HUES6 (cell line): ENCODE measurements around the gene NKAIN2.

Source experiments
- H3K27ac ChIP-seq: 2 replicates; pipeline ENCODE4 v1.7.0; 2013; ENCODE audit warnings: low read depth, mild to moderate bottlenecking, low read length, inconsistent platforms
- H3K27me3 ChIP-seq: 2 replicates; pipeline ENCODE4 v1.6.1; 2013; ENCODE audit warnings: low read length; ENCODE audit not compliant: control insufficient read depth, insufficient read depth
- H3K36me3 ChIP-seq: 2 replicates; pipeline ENCODE4 v1.6.1; 2013; ENCODE audit warnings: low read length; ENCODE audit not compliant: control insufficient read depth, insufficient read depth
- H3K4me1 ChIP-seq: 2 replicates; pipeline ENCODE4 v1.6.1; 2013; ENCODE audit warnings: low read length; ENCODE audit not compliant: control insufficient read depth, insufficient read depth
- H3K4me3 ChIP-seq: 2 replicates; pipeline ENCODE4 v1.5.1; 2013; ENCODE audit warnings: low read depth, low read length
- H3K9ac ChIP-seq: one replicate; pipeline ENCODE4 v1.6.1; 2013; ENCODE audit warnings: mild to moderate bottlenecking, low read length
- H3K9me3 ChIP-seq: 2 replicates; pipeline ENCODE4 v1.6.1; 2013; ENCODE audit warnings: low read depth, low read length; ENCODE audit not compliant: control insufficient read depth, insufficient read depth

The NKAIN2 gene

GRCh38 chr6:124022641-124023040 is 219.0 kb downstream of the NKAIN2 start:
- Histone ChIP-seq H3K27ac (no peak overlapping the region), H3K36me3 (no peaks in the 10 kb centered on the region), H3K4me3 (no peak overlapping the region), H3K9ac (no peak overlapping the region), H3K4me1 (no peaks in the 10 kb centered on the region; the same call in 1 of the 2 replicates), H3K27me3 (no peaks in the 10 kb centered on the region), H3K9me3 (peaks cover 6% of the 10 kb centered on the region; the same call in 1 of the 2 replicates)

DNA sequence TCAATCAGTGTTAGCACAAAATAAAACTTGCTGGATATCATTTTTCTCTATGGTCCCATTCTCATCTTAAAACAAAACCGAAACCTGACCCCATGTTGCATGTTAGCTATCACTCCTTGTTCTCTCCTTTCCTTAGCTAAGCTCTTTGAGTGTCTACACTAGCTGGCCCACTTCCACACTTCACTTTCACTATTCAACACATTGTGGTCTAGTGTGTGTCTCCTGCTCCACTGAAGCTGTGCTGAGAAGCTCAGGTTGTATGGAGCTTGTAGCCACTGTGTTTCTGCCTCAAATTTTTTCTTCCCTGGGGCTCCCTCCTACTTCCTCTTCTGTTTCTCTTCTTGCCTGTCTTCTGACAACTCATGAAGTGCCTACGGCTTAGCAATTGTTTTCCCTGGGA is 223.0 kb downstream of the NKAIN2 start:
- H3K4me3 ChIP-seq = no peak overlapping the region
- no peaks in the 10 kb centered on the region for H3K36me3 ChIP-seq
- H3K4me1 ChIP-seq = no peaks in the 10 kb centered on the region; the same call in 1 of the 2 replicates
- H3K9ac ChIP-seq = no peak overlapping the region
- no peaks in the 10 kb centered on the region for H3K9me3 ChIP-seq
- H3K27me3 ChIP-seq = no peaks in the 10 kb centered on the region; the same call in 1 of the 2 replicates
- H3K27ac ChIP-seq = no peak overlapping the region

DNA sequence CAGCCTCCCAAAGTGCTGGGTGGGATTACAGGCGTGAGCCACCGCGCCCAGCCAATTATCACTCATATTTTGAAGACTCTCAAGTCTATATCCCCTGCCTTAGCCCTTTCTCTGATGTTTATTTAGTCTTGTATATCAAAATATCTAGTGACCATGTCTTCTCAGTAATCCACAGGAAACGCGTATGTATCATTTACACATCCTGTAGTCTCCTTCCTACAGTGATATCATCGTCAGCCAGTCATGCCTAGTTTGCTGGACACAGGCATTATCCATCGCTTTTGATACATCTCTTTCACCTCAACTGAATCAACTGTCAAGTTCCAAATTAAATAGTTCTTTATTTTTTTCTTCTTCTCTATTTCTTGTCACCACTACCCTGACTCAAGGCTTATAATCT is 223.7 kb downstream of the NKAIN2 start:
- Histone ChIP-seq H3K27ac (no peak overlapping the region), H3K9me3 (no peaks in the 10 kb centered on the region), H3K9ac (no peak overlapping the region), H3K4me1 (no peaks in the 10 kb centered on the region; the same call in 1 of the 2 replicates), H3K4me3 (no peak overlapping the region), H3K27me3 (no peaks in the 10 kb centered on the region; the same call in 1 of the 2 replicates), H3K36me3 (no peaks in the 10 kb centered on the region)

GRCh38 chr6:124028117-124028516 is 224.5 kb downstream of the NKAIN2 start:
- H3K36me3 ChIP-seq = no peaks in the 10 kb centered on the region
- H3K27ac ChIP-seq = no peak overlapping the region
- no peaks in the 10 kb centered on the region for H3K9me3 ChIP-seq
- no peaks in the 10 kb centered on the region; the same call in 1 of the 2 replicates for H3K27me3 ChIP-seq
- no peak overlapping the region for H3K4me3 ChIP-seq
- no peaks in the 10 kb centered on the region; the same call in 1 of the 2 replicates for H3K4me1 ChIP-seq
- no peak overlapping the region for H3K9ac ChIP-seq

- H3K27ac ChIP-seq = no peak overlapping the region
- H3K27me3 ChIP-seq = no peaks in the 10 kb centered on the region; the same call in 1 of the 2 replicates
- H3K9ac ChIP-seq = no peak overlapping the region
- no peaks in the 10 kb centered on the region for H3K36me3 ChIP-seq
- no peaks in the 10 kb centered on the region for H3K9me3 ChIP-seq
- no peak overlapping the region for H3K4me3 ChIP-seq
- no peaks in the 10 kb centered on the region; the same call in 1 of the 2 replicates for H3K4me1 ChIP-seq
These were observed 225.9 kb downstream of the NKAIN2 start for GRCh38 chr6:124029567-124029966.

- Histone ChIP-seq H3K9me3 (no peaks in the 10 kb centered on the region), H3K27ac (no peak overlapping the region), H3K36me3 (no peaks in the 10 kb centered on the region), H3K4me1 (no peaks in the 10 kb centered on the region), H3K27me3 (no peaks in the 10 kb centered on the region; the same call in 1 of the 2 replicates), H3K9ac (no peak overlapping the region), H3K4me3 (no peak overlapping the region)
These were observed 229.8 kb downstream of the NKAIN2 start for GRCh38 chr6:124033501-124033900.

GRCh38 chr6:124036384-124036783 is 232.7 kb downstream of the NKAIN2 start:
- no peaks in the 10 kb centered on the region for H3K4me1 ChIP-seq
- no peak overlapping the region for H3K4me3 ChIP-seq
- H3K36me3 ChIP-seq = no peaks in the 10 kb centered on the region
- H3K9me3 ChIP-seq = no peaks in the 10 kb centered on the region
- no peak overlapping the region for H3K9ac ChIP-seq
- no peaks in the 10 kb centered on the region for H3K27me3 ChIP-seq
- no peak overlapping the region for H3K27ac ChIP-seq

DNA sequence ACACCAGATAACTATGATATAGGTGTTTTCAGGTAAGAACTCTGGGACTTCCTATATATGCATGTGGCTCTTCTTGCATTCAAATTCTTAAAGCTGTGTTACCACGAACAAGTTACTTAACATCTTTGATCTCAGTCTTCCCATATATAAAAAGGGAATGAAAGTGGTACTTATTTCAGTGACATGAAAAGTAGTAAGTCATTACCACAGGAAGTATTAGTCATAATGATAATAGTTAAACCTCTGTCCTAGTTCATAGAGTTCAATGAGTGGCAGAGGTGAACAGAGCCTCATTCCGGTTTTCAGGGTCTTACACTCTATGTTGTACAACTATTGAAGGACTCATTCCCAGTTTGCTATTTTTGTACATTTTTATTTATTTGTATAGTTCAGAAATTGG is 237.0 kb downstream of the NKAIN2 start:
- H3K4me1 ChIP-seq = no peaks in the 10 kb centered on the region
- no peak overlapping the region for H3K27ac ChIP-seq
- no peaks in the 10 kb centered on the region for H3K9me3 ChIP-seq
- no peak overlapping the region for H3K4me3 ChIP-seq
- no peaks in the 10 kb centered on the region for H3K27me3 ChIP-seq
- H3K9ac ChIP-seq = no peak overlapping the region
- H3K36me3 ChIP-seq = no peaks in the 10 kb centered on the region

DNA sequence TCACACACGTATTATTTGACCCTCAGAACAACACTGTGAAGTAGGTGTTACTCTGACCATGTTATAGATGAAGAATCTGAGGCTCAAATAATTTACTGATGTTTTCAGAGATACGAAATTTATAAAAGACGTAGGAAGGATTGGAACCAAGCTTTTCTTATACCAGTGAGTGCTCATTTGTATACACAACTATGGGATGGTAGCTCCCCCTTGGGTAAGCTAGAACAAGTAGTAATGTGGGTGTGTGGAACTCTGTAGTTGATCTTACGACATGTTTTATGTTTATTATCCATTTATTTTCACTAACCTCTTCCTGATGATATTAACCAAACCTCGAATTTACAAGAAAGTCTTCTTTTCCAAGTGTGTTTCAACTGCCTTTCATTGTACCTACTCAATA is 248.5 kb downstream of the NKAIN2 start:
- Histone ChIP-seq H3K9ac (no peak overlapping the region), H3K27me3 (no peaks in the 10 kb centered on the region), H3K27ac (no peak overlapping the region), H3K36me3 (no peaks in the 10 kb centered on the region), H3K9me3 (no peaks in the 10 kb centered on the region), H3K4me1 (no peaks in the 10 kb centered on the region), H3K4me3 (no peak overlapping the region)

- Histone ChIP-seq H3K27me3 (no peaks in the 10 kb centered on the region), H3K9ac (no peak overlapping the region), H3K36me3 (no peaks in the 10 kb centered on the region), H3K9me3 (no peaks in the 10 kb centered on the region), H3K27ac (no peak overlapping the region), H3K4me3 (no peak overlapping the region), H3K4me1 (no peaks in the 10 kb centered on the region)
These were observed 249.7 kb downstream of the NKAIN2 start for GRCh38 chr6:124053315-124053714.

DNA sequence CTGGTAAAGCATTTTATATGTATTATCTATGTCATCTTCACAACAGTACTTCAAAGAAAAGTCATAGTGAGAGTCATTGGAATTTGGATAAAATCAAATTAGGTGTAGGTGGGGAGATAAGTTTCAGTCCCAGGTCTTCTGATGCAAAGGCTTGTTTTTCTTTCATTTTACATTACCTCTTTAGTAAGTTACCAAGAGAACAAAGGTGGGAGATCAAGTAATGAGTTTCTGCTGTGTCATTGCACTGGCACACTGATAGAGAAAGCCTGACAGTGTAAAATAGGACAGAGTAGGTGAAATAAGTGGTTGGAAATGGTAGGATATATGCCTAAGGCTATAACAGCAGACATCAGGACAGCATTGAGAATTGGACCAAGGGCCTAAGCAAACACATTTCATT is 250.4 kb downstream of the NKAIN2 start:
- Histone ChIP-seq H3K27ac (no peak overlapping the region), H3K4me3 (no peak overlapping the region), H3K9ac (no peak overlapping the region), H3K36me3 (no peaks in the 10 kb centered on the region), H3K9me3 (no peaks in the 10 kb centered on the region), H3K27me3 (no peaks in the 10 kb centered on the region), H3K4me1 (no peaks in the 10 kb centered on the region)

DNA sequence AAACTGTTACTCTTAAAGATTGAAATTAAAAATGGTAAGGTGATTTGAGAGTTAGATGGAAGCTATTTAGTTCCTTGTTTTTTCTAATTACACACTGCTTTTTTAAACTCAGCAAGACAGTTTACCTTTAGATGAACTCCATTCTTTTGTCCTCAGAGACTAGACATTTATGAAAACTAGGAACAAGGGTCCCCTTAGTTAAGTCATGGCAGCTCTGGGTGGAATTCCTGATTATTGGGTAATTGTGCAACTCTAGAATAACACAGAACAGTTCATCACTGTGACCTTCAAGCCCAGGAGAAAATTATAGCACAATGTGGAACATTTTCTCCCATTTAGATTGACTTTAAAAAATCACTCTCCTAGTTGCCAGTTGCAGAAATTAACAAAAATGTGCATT is 251.7 kb downstream of the NKAIN2 start:
- Histone ChIP-seq H3K4me3 (no peak overlapping the region), H3K27me3 (no peaks in the 10 kb centered on the region), H3K4me1 (no peaks in the 10 kb centered on the region), H3K36me3 (no peaks in the 10 kb centered on the region), H3K9me3 (no peaks in the 10 kb centered on the region), H3K9ac (no peak overlapping the region), H3K27ac (no peak overlapping the region)
